H4 (cell line): ENCODE data around the gene MACROD2. TPM values are rescaled to one million over a fixed set of nuclear protein-coding genes. Genes with fewer than 3 reads are reported as not detected.

ENCODE experiments used
- DNase-seq: peaks from one replicate; pipeline ENCODE4 v3.0.0-alpha.2; 2015; ENCODE audit warnings: low spot score
- total RNA-seq: library from RNA; depleted of rRNA; stranded (reverse); fragments of >200 nt; shearing (Covaris generic); gene quantifications from 2 replicates; pipeline ENCODE4 v1.2.3, GENCODE V29; 2014

The MACROD2 gene
- total RNA-seq, 1 experiment from 2014 or later: 1.2 TPM

GRCh38 chr20:15654208-15654649, 1658.9 kb downstream of the MACROD2 start:
- DNase-seq: peak; percentile 62

- no peak for DNase-seq
These were observed 1660.1 kb downstream of the MACROD2 start for GRCh38 chr20:15655295-15655874.

- DNase-seq: no peak
These were observed 1660.8 kb downstream of the MACROD2 start for GRCh38 chr20:15656124-15656523.

GRCh38 chr20:15658295-15658694, 1663.0 kb downstream of the MACROD2 start:
- no peak for DNase-seq

GRCh38 chr20:15673206-15673605, 1677.9 kb downstream of the MACROD2 start:
- DNase-seq: no peak

GRCh38 chr20:15674253-15675060, 1679.1 kb downstream of the MACROD2 start:
- no peak for DNase-seq

- DNase-seq: no peak
These were observed 1679.8 kb downstream of the MACROD2 start for GRCh38 chr20:15675061-15675514.

GRCh38 chr20:15675813-15676484, 1680.6 kb downstream of the MACROD2 start:
- no peak for DNase-seq

GRCh38 chr20:15676815-15677214, 1681.5 kb downstream of the MACROD2 start:
- no peak for DNase-seq

GRCh38 chr20:15682690-15683089, 1687.4 kb downstream of the MACROD2 start:
- no peak for DNase-seq

GRCh38 chr20:15692570-15692969, 1697.3 kb downstream of the MACROD2 start:
- no peak for DNase-seq

- peak; percentile 38 for DNase-seq
These were observed 1704.3 kb downstream of the MACROD2 start for GRCh38 chr20:15699431-15700146.

- DNase-seq: no peak
These were observed 1704.9 kb downstream of the MACROD2 start for GRCh38 chr20:15700147-15700765.

GRCh38 chr20:15702161-15702560, 1706.8 kb downstream of the MACROD2 start:
- DNase-seq: no peak

- DNase-seq: peak; percentile 19
These were observed 1708.0 kb downstream of the MACROD2 start for GRCh38 chr20:15703171-15703911.

GRCh38 chr20:15705975-15706374, 1710.7 kb downstream of the MACROD2 start:
- no peak for DNase-seq

- DNase-seq: no peak
These were observed 1711.4 kb downstream of the MACROD2 start for GRCh38 chr20:15706719-15707118.

GRCh38 chr20:15708984-15709598, 1713.8 kb downstream of the MACROD2 start:
- DNase-seq: peak; percentile 49

- no peak for DNase-seq
These were observed 1715.3 kb downstream of the MACROD2 start for GRCh38 chr20:15710636-15711035.

- no peak for DNase-seq
These were observed 1715.9 kb downstream of the MACROD2 start for GRCh38 chr20:15711177-15711576.
